ENCODE data around the gene CELF4.

- TF ChIP-seq, protein P1, sequence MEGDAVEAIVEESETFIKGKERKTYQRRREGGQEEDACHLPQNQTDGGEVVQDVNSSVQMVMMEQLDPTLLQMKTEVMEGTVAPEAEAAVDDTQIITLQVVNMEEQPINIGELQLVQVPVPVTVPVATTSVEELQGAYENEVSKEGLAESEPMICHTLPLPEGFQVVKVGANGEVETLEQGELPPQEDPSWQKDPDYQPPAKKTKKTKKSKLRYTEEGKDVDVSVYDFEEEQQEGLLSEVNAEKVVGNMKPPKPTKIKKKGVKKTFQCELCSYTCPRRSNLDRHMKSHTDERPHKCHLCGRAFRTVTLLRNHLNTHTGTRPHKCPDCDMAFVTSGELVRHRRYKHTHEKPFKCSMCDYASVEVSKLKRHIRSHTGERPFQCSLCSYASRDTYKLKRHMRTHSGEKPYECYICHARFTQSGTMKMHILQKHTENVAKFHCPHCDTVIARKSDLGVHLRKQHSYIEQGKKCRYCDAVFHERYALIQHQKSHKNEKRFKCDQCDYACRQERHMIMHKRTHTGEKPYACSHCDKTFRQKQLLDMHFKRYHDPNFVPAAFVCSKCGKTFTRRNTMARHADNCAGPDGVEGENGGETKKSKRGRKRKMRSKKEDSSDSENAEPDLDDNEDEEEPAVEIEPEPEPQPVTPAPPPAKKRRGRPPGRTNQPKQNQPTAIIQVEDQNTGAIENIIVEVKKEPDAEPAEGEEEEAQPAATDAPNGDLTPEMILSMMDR (IDR thresholded peaks at IDR 0.05) = no peak
- no peak for TF ChIP-seq POLR2A (IDR thresholded peaks at IDR 0.05)
Observed at GRCh38 chr18:37567061-37567993, 1.7 kb upstream of the CELF4 start.
